IMR-90 (cell line): ENCODE measurements around the gene FMN1. TPM values are rescaled to one million over a fixed set of nuclear protein-coding genes. Genes with fewer than 3 reads are reported as not detected.

Experiments used
- ATAC-seq: fragments of 200-7000 bp; cut with Tn5 transposase; 2 replicates; pipeline ENCODE4 v1.9.1; 2020; ENCODE audit warnings: low read depth, mild to moderate bottlenecking, moderate library complexity
- BruUV-seq: library from RNA; stranded (reverse); fragments of 400-500 nt; replicated peaks from 2 replicates; lab custom pipeline; 2021; lab: Mats Ljungman, UMichigan
- CTCF ChIA-PET: fragments of 300-600 bp; formaldehyde crosslinking; extraction: SDS; loops from one replicate; lab custom pipeline; 2021; ENCODE audit warnings: antibody characterized with exemption; lab: Yijun Ruan, JAX
- POLR2A ChIA-PET: fragments of 300-600 bp; sonication (Branson Sonifier 250); formaldehyde crosslinking; loops from one replicate; lab custom pipeline; 2022; ENCODE audit warnings: antibody characterized with exemption; ENCODE audit not compliant: unreplicated experiment; lab: Charles Lee
- DNase-seq: peaks from one replicate; pipeline ENCODE4 v3.0.0; 2013
- H2AFZ ChIP-seq: replicated peaks from 2 replicates; pipeline ENCODE3; 2013; ENCODE audit warnings: low read length, mild to moderate bottlenecking; ENCODE audit not compliant: poor library complexity
- H2AK5ac ChIP-seq: 2 replicates; pipeline ENCODE4 v1.6.1; 2013; ENCODE audit warnings: low read depth, low read length, inconsistent platforms
- H2AK9ac ChIP-seq: replicated peaks from 2 replicates; pipeline ENCODE3; 2013; ENCODE audit warnings: mild to moderate bottlenecking, low read depth, low read length, moderate library complexity; ENCODE audit not compliant: poor library complexity
- H2BK120ac ChIP-seq: 2 replicates; pipeline ENCODE4 v1.6.1; 2013; ENCODE audit warnings: low read depth, low read length, inconsistent platforms
- H2BK15ac ChIP-seq: 3 replicates; pipeline ENCODE4 v1.6.1; 2013; ENCODE audit warnings: low read depth, low read length, inconsistent platforms
- H2BK20ac ChIP-seq: 2 replicates; pipeline ENCODE4 v1.6.1; 2013; ENCODE audit warnings: low read depth, mild to moderate bottlenecking, inconsistent platforms, low read length, moderate library complexity
- H2BK5ac ChIP-seq: 2 replicates; pipeline ENCODE4 v1.6.1; 2013; ENCODE audit warnings: mild to moderate bottlenecking, low read depth, low read length, inconsistent platforms; ENCODE audit not compliant: poor library complexity, severe bottlenecking
- H3K14ac ChIP-seq: replicated peaks from 2 replicates; pipeline ENCODE4 v1.6.1; 2013; ENCODE audit warnings: low read depth, low read length, inconsistent platforms
- H3K18ac ChIP-seq: 2 replicates; pipeline ENCODE4 v1.6.1; 2013; ENCODE audit warnings: low read depth, low read length, control low read depth
- H3K23ac ChIP-seq: 2 replicates; pipeline ENCODE4 v1.6.1; 2013; ENCODE audit warnings: low read depth, low read length, inconsistent platforms
- H3K27ac ChIP-seq: 2 replicates; pipeline ENCODE4 v1.5.1; 2013; ENCODE audit warnings: mild to moderate bottlenecking, control low read depth, low read length; ENCODE audit not compliant: insufficient read depth
- H3K27me3 ChIP-seq: 2 replicates; pipeline ENCODE4 v1.6.1; 2013; ENCODE audit warnings: low read length; ENCODE audit not compliant: control insufficient read depth, insufficient read depth
- H3K36me3 ChIP-seq: 2 replicates; pipeline ENCODE4 v1.6.1; 2013; ENCODE audit warnings: low read length, mixed read lengths; ENCODE audit not compliant: control insufficient read depth, insufficient read depth
- H3K4ac ChIP-seq: 2 replicates; pipeline ENCODE4 v1.6.1; 2013; ENCODE audit warnings: low read depth, low read length, inconsistent platforms
- H3K4me1 ChIP-seq: 2 replicates; pipeline ENCODE4 v1.6.1; 2013; ENCODE audit warnings: low read length, mixed read lengths; ENCODE audit not compliant: control insufficient read depth, insufficient read depth
- H3K4me2 ChIP-seq: 2 replicates; pipeline ENCODE4 v1.6.1; 2013; ENCODE audit warnings: low read depth, mild to moderate bottlenecking, control low read depth, low read length, moderate library complexity
- H3K4me3 ChIP-seq: 2 replicates; pipeline ENCODE4 v1.5.1; 2013; ENCODE audit warnings: low read depth, mild to moderate bottlenecking, control low read depth, low read length, moderate library complexity; ENCODE audit not compliant: insufficient read depth
- H3K56ac ChIP-seq: 2 replicates; pipeline ENCODE4 v1.6.1; 2013; ENCODE audit warnings: low read length, inconsistent platforms; ENCODE audit not compliant: insufficient read depth; ENCODE audit errors: extremely low read depth
- H3K79me1 ChIP-seq, 2 experiments: 2 replicates each; pipeline ENCODE4 v1.6.1; 2013; ENCODE audit warnings: low read length in 2 of 2, inconsistent platforms in 1 of 2, low read depth in 1 of 2
- H3K9ac ChIP-seq: 2 replicates; pipeline ENCODE4 v1.6.1; 2013; ENCODE audit warnings: low read depth, low read length, control low read depth
- H3K9me1 ChIP-seq: 2 replicates; pipeline ENCODE4 v1.6.1; 2013; ENCODE audit warnings: low read length, inconsistent platforms; ENCODE audit not compliant: insufficient read depth
- H3K9me3 ChIP-seq: 2 replicates; pipeline ENCODE4 v1.6.1; 2013; ENCODE audit warnings: low read length; ENCODE audit not compliant: control insufficient read depth, insufficient read depth
- H4K20me1 ChIP-seq: 2 replicates; pipeline ENCODE4 v1.6.1; 2013; ENCODE audit warnings: low read length, inconsistent platforms; ENCODE audit not compliant: insufficient read depth
- H4K5ac ChIP-seq: 2 replicates; pipeline ENCODE4 v1.6.1; 2013; ENCODE audit warnings: mild to moderate bottlenecking, low read depth, low read length, control low read depth
- H4K8ac ChIP-seq, 2 experiments: 2 replicates each; pipeline ENCODE4 v1.6.1; 2013; ENCODE audit warnings: low read depth in 2 of 2, low read length in 2 of 2, control low read depth in 1 of 2, inconsistent platforms in 1 of 2
- H4K91ac ChIP-seq: 2 replicates; pipeline ENCODE4 v1.6.1; 2013; ENCODE audit warnings: low read depth, low read length, inconsistent platforms; ENCODE audit not compliant: insufficient read depth
- BHLHE40 ChIP-seq: fragments of 150-350 bp; IDR thresholded peaks from 2 replicates; pipeline ENCODE4 v1.6.1; 2016; ENCODE audit warnings: mild to moderate bottlenecking, low read depth, low read length
- MAZ ChIP-seq: IDR thresholded peaks from 2 replicates; pipeline ENCODE4 v1.6.1; 2012; ENCODE audit warnings: low read depth, mild to moderate bottlenecking, low read length, improper control_type of control experiment, moderate library complexity, borderline replicate concordance
- WGBS, 2 experiments: methylation state at CpG; one replicate each; pipeline versions ENCODE4 v1.1.5 to v1.1.7; 2013; ENCODE audit warnings: missing lambda C conversion rate in 2 of 2; ENCODE audit not compliant: insufficient read length in 1 of 2; ENCODE audit errors: extremely low coverage in 2 of 2; 5-methylcytosine and 5-hydroxymethylcytosine counted together
- dilution Hi-C: fragments of 300-500 bp; cut with HindIII; formaldehyde crosslinking; loops from one replicate; pipeline ENCODE4 v1.14.3; 2018; ENCODE audit warnings: low sequenced_read_pairs; ENCODE audit not compliant: unreplicated experiment
- in situ Hi-C: fragments of 300-500 bp; cut with MboI; formaldehyde crosslinking; loops from 3 replicates; pipeline ENCODE4 v1.14.3; 2019; ENCODE audit warnings: low sequenced_read_pairs, inconsistent platforms, mixed read lengths
- intact Hi-C: fragments of 100-400 bp; cut with micrococcal nuclease; formaldehyde crosslinking; loops from 2 replicates; pipeline ENCODE4 v1.10.0; 2022
- polyA plus RNA-seq, 3 experiments: library from polyadenylated mRNA; depleted of rRNA; stranded (reverse); fragments of >200 nt; gene quantifications; 2 replicates each; pipeline ENCODE4 v1.2.3, GENCODE V29; 2012; ENCODE audit warnings: low replicate concordance in 1 of 3
- total RNA-seq: library from RNA; depleted of rRNA; stranded (reverse); fragments of >200 nt; gene quantifications from 2 replicates; pipeline ENCODE4 v1.2.3, GENCODE V29; 2012

Gene FMN1
- total and polyA plus RNA-seq, 2 of the 4 experiments (the other 2 are of a cell fraction), result 7.3 to 17.6 TPM

DNA sequence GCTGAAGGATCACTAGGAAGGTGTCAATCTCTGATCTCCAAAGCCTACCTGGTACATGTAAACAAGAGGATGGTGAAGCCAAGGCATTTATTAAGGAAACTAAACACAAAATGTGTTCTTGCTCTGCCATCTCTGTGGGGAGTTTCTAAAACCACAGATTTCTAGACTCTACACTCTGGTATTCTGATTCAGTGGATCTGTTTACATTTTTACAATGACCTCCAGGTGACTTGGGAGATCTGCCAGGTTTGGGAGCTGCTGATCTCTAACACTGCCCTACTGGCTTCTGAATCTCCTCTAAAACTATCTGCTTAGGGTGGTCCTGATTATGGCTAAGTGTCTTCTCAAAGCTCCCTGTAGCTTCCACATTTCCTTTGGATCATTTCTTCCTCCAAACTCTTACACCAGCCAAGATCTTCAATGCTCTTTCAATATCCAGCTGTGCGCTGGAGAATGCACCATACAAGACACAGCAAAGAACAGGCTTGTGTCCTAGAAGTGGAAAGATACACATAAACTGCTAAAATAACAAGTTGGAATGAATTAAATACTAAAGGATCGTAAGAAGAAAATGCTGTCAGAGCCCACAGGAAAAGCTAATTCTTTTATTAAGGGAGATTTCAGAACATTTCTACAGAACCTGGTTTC, 404.0 kb downstream of the FMN1 start:
- dilution Hi-C loops, result no loop called here

More for the DNA sequence above, 404.0 kb downstream of the FMN1 start:
- Histone ChIP-seq H3K4me1 (peaks cover 28% of the 10 kb centered on the region), H3K4me2 (peak overlapping the region; percentile 57; the same call in 1 of the 2 replicates), H4K20me1 (no peaks in the 10 kb centered on the region), H3K36me3 (0 out of 2 replicates have a peak, but pooled peaks cover 2% of the 10 kb centered on the region), H3K23ac (peak overlapping the region; percentile 57; the same call in 1 of the 2 replicates), H3K9me3 (no peaks in the 10 kb centered on the region), H2BK120ac (peak overlapping the region; percentile 91), H2AK9ac (no peak overlapping the region), H3K9me1 (peaks cover 21% of the 10 kb centered on the region), H2BK5ac (peak overlapping the region; percentile 82), H4K8ac (peak overlapping the region; percentile 56 to 86), H2AK5ac (peak overlapping the region; percentile 82), H4K91ac (peak overlapping the region; percentile 77), H3K14ac (peak overlapping the region; percentile 92), H3K4me3 (no peak overlapping the region), H3K9ac (peak overlapping the region; percentile 10; the same call in 1 of the 2 replicates), H2BK20ac (peak overlapping the region; percentile 95), H2BK15ac (peak overlapping the region; percentile 79; the same call in 2 of the 3 replicates), H3K27me3 (no peaks in the 10 kb centered on the region), H4K5ac (peak overlapping the region; percentile 92), H3K79me1 (peaks cover 30 to 65% of the 10 kb centered on the region in 2 experiments), H3K4ac (peak overlapping the region; percentile 71), H3K18ac (peak overlapping the region; percentile 93), H3K27ac (peak overlapping the region; percentile 77), H2AFZ (no peak overlapping the region), H3K56ac (peak overlapping the region; percentile 24)
- ATAC-seq, result peak; percentile 86
- CTCF ChIA-PET, result no interaction called here
- no CpG with 5 or more reads among the region's 2 CpGs for WGBS, 2 experiments
- intact Hi-C loops (no loop called here), in situ Hi-C loops (no loop called here)
- no TSS peak for BruUV-seq
- DNase-seq, result peak; percentile 79
- POLR2A ChIA-PET, result no interaction called here
- no peak for TF ChIP-seq MAZ
- peak; percentile 2; the same call in 1 of the 2 replicates for TF ChIP-seq BHLHE40
